H1 (cell line): ENCODE data around the gene KPNA4. TPM values are rescaled to one million over a fixed set of nuclear protein-coding genes. Genes with fewer than 3 reads are reported as not detected.

Experiments
- CTCF ChIA-PET: fragments of 300-600 bp; sonication (Branson Sonifier 250); formaldehyde crosslinking; loops from one replicate; lab custom pipeline; 2021; ENCODE audit not compliant: partially characterized antibody; lab: Charles Lee
- POLR2A ChIA-PET: fragments of 300-600 bp; sonication (Branson Sonifier 250); formaldehyde crosslinking; loops from one replicate; lab custom pipeline; 2021; ENCODE audit warnings: inconsistent platforms; ENCODE audit not compliant: partially characterized antibody; lab: Charles Lee
- DNase-seq, 2 experiments: peaks; one replicate each; pipeline versions ENCODE4 v3.0.0 to v3.0.0-alpha.2; 2010 to 2022; ENCODE audit warnings: low spot score in 2 of 2, low read depth in 1 of 2, mixed read lengths in 1 of 2
- FAIRE-seq: peaks from 2 replicates; lab custom pipeline; 2011; peaks lifted over from hg19 to GRCh38; lab: Jason Lieb, UNC
- H2AFZ ChIP-seq: 2 replicates; pipeline ENCODE4 v1.8.1; 2012; ENCODE audit warnings: low read length, inconsistent platforms
- H2AK5ac ChIP-seq: 2 replicates; pipeline ENCODE4 v1.6.1; 2013; ENCODE audit warnings: low read depth, low read length
- H2BK120ac ChIP-seq: replicated peaks from 2 replicates; pipeline ENCODE3; 2013; ENCODE audit warnings: low read depth, low read length, inconsistent platforms
- H2BK12ac ChIP-seq: 2 replicates; pipeline ENCODE4 v1.6.1; 2013; ENCODE audit warnings: low read depth, low read length
- H2BK15ac ChIP-seq: 2 replicates; pipeline ENCODE4 v1.6.1; 2013; ENCODE audit warnings: low read length
- H2BK20ac ChIP-seq: 2 replicates; pipeline ENCODE4 v1.6.1; 2013; ENCODE audit warnings: low read length
- H2BK5ac ChIP-seq: 2 replicates; pipeline ENCODE4 v1.6.1; 2013; ENCODE audit warnings: low read depth, low read length
- H3K14ac ChIP-seq: 2 replicates; pipeline ENCODE4 v1.6.1; 2013; ENCODE audit warnings: inconsistent platforms; ENCODE audit not compliant: insufficient read length
- H3K18ac ChIP-seq: 2 replicates; pipeline ENCODE4 v1.6.1; 2013; ENCODE audit warnings: low read length; ENCODE audit errors: extremely low read depth
- H3K23ac ChIP-seq: 2 replicates; pipeline ENCODE4 v1.6.1; 2013; ENCODE audit warnings: inconsistent platforms; ENCODE audit not compliant: insufficient read length
- H3K23me2 ChIP-seq: 2 replicates; pipeline ENCODE4 v1.6.1; 2013; ENCODE audit warnings: low read depth, low read length
- H3K27ac ChIP-seq: 2 replicates; pipeline ENCODE4 v1.6.1; 2011; ENCODE audit warnings: low read depth, low read length, inconsistent platforms
- H3K27me3 ChIP-seq, 4 experiments: replicated peaks in 1 of 4; 1 replicate in 1 of 4; 2 replicates in 3 of 4; pipeline versions ENCODE4 v1.6.1 to v1.8.1; 2011 to 2013; ENCODE audit warnings: low read length in 3 of 4, mild to moderate bottlenecking in 3 of 4, inconsistent platforms in 2 of 4, mixed read lengths in 2 of 4, moderate library complexity in 1 of 4; ENCODE audit not compliant: control insufficient read depth in 3 of 4, insufficient read depth in 3 of 4; ENCODE audit errors: extremely low read depth in 1 of 4
- H3K36me3 ChIP-seq, 4 experiments: 2 replicates each; pipeline versions ENCODE4 v1.6.1 to v1.8.1; 2011 to 2013; ENCODE audit warnings: mild to moderate bottlenecking in 4 of 4, low read length in 3 of 4, moderate library complexity in 2 of 4, control low read depth in 1 of 4, inconsistent platforms in 1 of 4; ENCODE audit not compliant: insufficient read depth in 4 of 4, control insufficient read depth in 2 of 4
- H3K4ac ChIP-seq: replicated peaks from 2 replicates; pipeline ENCODE3; 2013; ENCODE audit warnings: low read length, low read depth, mixed read lengths, inconsistent platforms; ENCODE audit not compliant: insufficient read length
- H3K4me1 ChIP-seq, 4 experiments: replicated peaks in 1 of 4; 1 replicate in 1 of 4; 2 replicates in 3 of 4; pipeline versions ENCODE4 v1.6.1 to v1.8.1; 2011 to 2013; ENCODE audit warnings: low read length in 3 of 4, inconsistent platforms in 2 of 4, mixed read lengths in 1 of 4; ENCODE audit not compliant: insufficient read depth in 4 of 4, control insufficient read depth in 3 of 4
- H3K4me2 ChIP-seq, 2 experiments: 2 replicates each; pipeline versions ENCODE4 v1.6.1 to v1.8.1; 2011 to 2013; ENCODE audit warnings: low read depth in 2 of 2, low read length in 2 of 2, control low read depth in 1 of 2, inconsistent platforms in 1 of 2, mild to moderate bottlenecking in 1 of 2; ENCODE audit not compliant: insufficient read depth in 1 of 2
- H3K4me3 ChIP-seq, 4 experiments: fragments of 200-600, 300-600 bp in 1 of 4; sonication (generic), shearing (Covaris generic), sonication (Bioruptor Twin) in 1 of 4; 2 replicates each; pipeline versions ENCODE4 v1.5.1 to v1.8.1; 2011 to 2016; ENCODE audit warnings: low read length in 4 of 4, low read depth in 3 of 4, control low read depth in 2 of 4, inconsistent platforms in 2 of 4, mild to moderate bottlenecking in 2 of 4, mixed read lengths in 1 of 4, moderate library complexity in 1 of 4; ENCODE audit not compliant: insufficient read depth in 2 of 4; ENCODE audit errors: extremely low read depth in 1 of 4
- H3K56ac ChIP-seq: replicated peaks from 2 replicates; pipeline ENCODE3; 2013; ENCODE audit warnings: low read depth, mild to moderate bottlenecking, mixed read lengths, low read length, inconsistent platforms; ENCODE audit not compliant: insufficient read length
- H3K79me1 ChIP-seq: 2 replicates; pipeline ENCODE4 v1.6.1; 2013; ENCODE audit warnings: low read depth, low read length, control low read depth
- H3K79me2 ChIP-seq, 2 experiments: 2 replicates each; pipeline versions ENCODE4 v1.6.1 to v1.8.1; 2012 to 2013; ENCODE audit warnings: low read length in 2 of 2, mild to moderate bottlenecking in 2 of 2, inconsistent platforms in 1 of 2; ENCODE audit not compliant: insufficient read depth in 2 of 2, control insufficient read depth in 1 of 2
- H3K9ac ChIP-seq, 4 experiments: replicated peaks in 1 of 4; 1 replicate in 1 of 4; 2 replicates in 3 of 4; pipeline versions ENCODE4 v1.6.1 to v1.8.1; 2011 to 2013; ENCODE audit warnings: low read depth in 3 of 4, low read length in 3 of 4, control low read depth in 2 of 4, mild to moderate bottlenecking in 2 of 4, moderate library complexity in 2 of 4, inconsistent platforms in 1 of 4; ENCODE audit errors: extremely low read depth in 1 of 4
- H3K9me3 ChIP-seq, 2 experiments: 2 replicates each; pipeline versions ENCODE4 v1.6.1 to v1.8.1; 2012 to 2013; ENCODE audit warnings: mild to moderate bottlenecking in 2 of 2, moderate library complexity in 2 of 2, control low read depth in 1 of 2, inconsistent platforms in 1 of 2, low read depth in 1 of 2, low read length in 1 of 2, mixed read lengths in 1 of 2; ENCODE audit not compliant: insufficient read depth in 2 of 2
- H4K20me1 ChIP-seq, 2 experiments: replicated peaks in 1 of 2; 2 replicates each; pipeline versions ENCODE3 to v1.8.1; 2011 to 2013; ENCODE audit warnings: inconsistent platforms in 2 of 2, low read length in 2 of 2, mild to moderate bottlenecking in 1 of 2; ENCODE audit not compliant: insufficient read depth in 2 of 2, control insufficient read depth in 1 of 2
- H4K5ac ChIP-seq: 2 replicates; pipeline ENCODE4 v1.6.1; 2013; ENCODE audit warnings: low read length, low read depth, mixed read lengths, inconsistent platforms; ENCODE audit not compliant: insufficient read length
- H4K8ac ChIP-seq: 2 replicates; pipeline ENCODE4 v1.8.0; 2013; ENCODE audit warnings: mild to moderate bottlenecking, moderate library complexity, low read length, inconsistent platforms; ENCODE audit not compliant: insufficient read depth; ENCODE audit errors: extremely low read depth
- H4K91ac ChIP-seq: replicated peaks from 2 replicates; pipeline ENCODE3; 2013; ENCODE audit warnings: low read length, mixed read lengths, inconsistent platforms; ENCODE audit not compliant: insufficient read length
- CBX8 ChIP-seq: fragments of 300-800, 300-1000 bp; sonication (generic); IDR thresholded peaks from 2 replicates; pipeline ENCODE4 v1.7.1; 2016; ENCODE audit warnings: low read depth, low read length, borderline replicate concordance
- CTBP2 ChIP-seq: IDR thresholded peaks from 2 replicates; pipeline ENCODE4 v1.7.0; 2011; ENCODE audit warnings: borderline replicate concordance, mild to moderate bottlenecking, moderate library complexity, mixed read lengths, low read length; ENCODE audit not compliant: insufficient read depth, insufficient read length
- SIRT6 ChIP-seq: IDR thresholded peaks from one replicate; pipeline ENCODE4 v1.7.1; 2012; ENCODE audit warnings: low read length, inconsistent platforms
- TAF7 ChIP-seq: optimal IDR thresholded peaks from 2 replicates; pipeline ENCODE3; 2011; ENCODE audit warnings: low read depth, mild to moderate bottlenecking, inconsistent platforms, low read length, moderate library complexity, borderline replicate concordance
- WGBS, 2 experiments: shearing (Covaris generic) in 1 of 2; methylation state at CpG; one replicate each; pipeline versions ENCODE4 v1.1.6 to v1.1.7; 2013 to 2015; ENCODE audit warnings: low lambda C conversion rate in 2 of 2, mixed read lengths in 2 of 2, inconsistent platforms in 1 of 2, low coverage in 1 of 2, missing lambda C conversion rate in 1 of 2; ENCODE audit not compliant: insufficient replicate concordance in 2 of 2, insufficient coverage in 1 of 2, insufficient read length in 1 of 2; ENCODE audit errors: extremely low coverage in 1 of 2, missing lambda C conversion rate in 1 of 2; 5-methylcytosine and 5-hydroxymethylcytosine counted together
- polyA plus RNA-seq, 7 experiments: library from polyadenylated mRNA; depleted of rRNA in 3 of 7; stranded (reverse) in 5 of 7; unstranded in 2 of 7; fragments of >200 nt in 5 of 7; fragments of 200-250 nt in 2 of 7; gene quantifications; 1 replicate in 5 of 7; 2 replicates in 1 of 7; 4 replicates in 1 of 7; pipeline versions ENCODE4 v1.2.1 to v1.2.3, GENCODE V29; 2011 to 2013; ENCODE audit warnings: missing spikeins in 2 of 7, mixed read lengths in 2 of 7
- total RNA-seq: library from RNA; stranded (reverse); fragmentation: NEBNext Ultra II Directional; extraction: Animal tissue kit (Norgen Biotek cat#: 25700); gene quantifications from 2 replicates; pipeline ENCODE4 v1.2.1, GENCODE V29; 2021
- TF ChIP-seq, protein P1 (sequence below): IDR thresholded peaks from 2 replicates; pipeline ENCODE4 v1.6.1; 2011; ENCODE audit warnings: low read depth, mild to moderate bottlenecking, low read length; ENCODE audit not compliant: insufficient read depth

Gene KPNA4
- total and polyA plus RNA-seq, 2 of the 8 experiments (the other 6 are each of a cell fraction or from before 2014, with no cell fraction given): 13.2 to 81.9 TPM

DNA sequence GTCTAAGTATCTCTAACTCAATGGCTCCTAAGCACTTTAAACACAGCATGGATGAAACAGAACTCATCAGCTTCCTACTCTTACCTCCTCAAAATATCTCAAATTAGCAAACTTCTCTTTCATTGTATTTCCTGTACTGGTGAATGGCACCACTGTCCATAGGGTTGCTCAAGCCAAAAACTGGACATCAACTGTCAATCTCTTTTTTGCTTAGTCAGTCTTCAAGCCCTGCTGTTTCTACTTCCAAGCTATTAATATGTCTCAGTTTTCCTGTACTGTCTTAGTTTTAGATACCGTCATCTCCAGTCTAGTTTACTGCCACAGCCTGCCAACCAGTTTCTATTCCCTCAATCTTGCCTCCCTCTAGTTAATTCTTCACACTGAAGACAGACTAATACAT, 48.3 kb upstream of the KPNA4 start:
- Histone ChIP-seq H3K79me1 (no peaks in the 10 kb centered on the region), H3K36me3 (no peaks in the 10 kb centered on the region), H2AK5ac (no peak overlapping the region), H2BK15ac (no peak overlapping the region), H3K79me2 (no peaks in the 10 kb centered on the region), H3K18ac (no peak overlapping the region), H2BK5ac (no peak overlapping the region), H4K91ac (no peak overlapping the region), H4K5ac (no peak overlapping the region), H3K9ac (no peak overlapping the region), H3K9me3 (no peaks in the 10 kb centered on the region), H3K4me3 (no peak overlapping the region), H3K4ac (no peak overlapping the region), H3K56ac (no peak overlapping the region), H3K27me3 (no peaks in the 10 kb centered on the region), H3K4me1 (no peaks in the 10 kb centered on the region), H4K8ac (no peak overlapping the region), H2AFZ (no peak overlapping the region), H3K23ac (no peak overlapping the region), H2BK12ac (no peak overlapping the region), H3K27ac (no peak overlapping the region), H4K20me1 (no peaks in the 10 kb centered on the region), H2BK120ac (no peak overlapping the region)
- DNase-seq: no peak
- 85% methylated on average over 1 of the region's 1 CpG; no CpG with 5 or more reads in 1 of the 2 experiments for WGBS, 2 experiments
- POLR2A ChIA-PET: no interaction called here
- no peak for FAIRE-seq
- CTCF ChIA-PET: no interaction called here
- no peak for TF ChIP-seq CBX8
- no peak for TF ChIP-seq SIRT6
- TF ChIP-seq TAF7: no peak
- TF ChIP-seq, protein P1, sequence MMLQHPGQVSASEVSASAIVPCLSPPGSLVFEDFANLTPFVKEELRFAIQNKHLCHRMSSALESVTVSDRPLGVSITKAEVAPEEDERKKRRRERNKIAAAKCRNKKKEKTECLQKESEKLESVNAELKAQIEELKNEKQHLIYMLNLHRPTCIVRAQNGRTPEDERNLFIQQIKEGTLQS: no peak
- no peak for TF ChIP-seq CTBP2
- TF ChIP-seq, all 59 proteins: peak for 0
- Histone ChIP-seq H2BK20ac (no peak overlapping the region), H3K4me2 (no peak overlapping the region), H3K14ac (no peak overlapping the region), H3K23me2 (no peaks in the 10 kb centered on the region)
